ENCODE results near the gene MCRIP1. TPM values are rescaled to one million over a fixed set of nuclear protein-coding genes. Genes with fewer than 3 reads are reported as not detected.
A peak's percentile ranks its signal among the peaks of the same experiment; 100 is the strongest.

Gene MCRIP1
- total and polyA plus RNA-seq, 9 of the 15 experiments (the other 6 are each of a cell fraction or from before 2014, with no cell fraction given) = 0.39 to 35.8 (median 9.7) TPM

GRCh38 chr17:81867991-81868673 lies 35.0 kb upstream of the MCRIP1 start (continued):
- peak; percentile 39; the same call in 1 of the 2 replicates for TF ChIP-seq ZNF592 (IDR thresholded peaks at IDR 0.05)
- no peak for TF ChIP-seq FOXP4 (CRISPR knock-in tag; IDR thresholded peaks at IDR 0.05; ENCODE audit: borderline replicate concordance)
- peak; percentile 22; the same call in 1 of the 2 replicates for TF ChIP-seq HLTF (IDR thresholded peaks at IDR 0.05)
- peak; percentile 78; the same call in 1 of the 2 replicates for TF ChIP-seq ZFPM2 (CRISPR knock-in tag; IDR thresholded peaks at IDR 0.05)
- 0 out of 2 replicates have a peak, but pooled peaks have one; percentile 18 for TF ChIP-seq ZFP91 (CRISPR knock-in tag; IDR thresholded peaks at IDR 0.05)
- TF ChIP-seq SMC3 (conservative IDR thresholded peaks at IDR 0.05; ENCODE audit: insufficient read depth, low read depth, low read length) = no peak
- TF ChIP-seq EGR1 (conservative IDR thresholded peaks at IDR 0.05) = peak; percentile 45; the same call in 1 of the 2 replicates
- peak; percentile 67; the same call in 1 of the 2 replicates for TF ChIP-seq THAP7 (CRISPR knock-in tag; IDR thresholded peaks at IDR 0.05)
- TF ChIP-seq TOE1 (IDR thresholded peaks at IDR 0.05; ENCODE audit: borderline replicate concordance) = 0 out of 2 replicates have a peak, but pooled peaks have one; percentile 22
- no peak for TF ChIP-seq TOE1 (CRISPR knock-in tag; IDR thresholded peaks at IDR 0.05; ENCODE audit: borderline replicate concordance, low read depth)
- TF ChIP-seq MED1 (CRISPR knock-in tag; IDR thresholded peaks at IDR 0.05; ENCODE audit: borderline replicate concordance) = no peak
- TF ChIP-seq ZNF263 (CRISPR knock-in tag; IDR thresholded peaks at IDR 0.05; ENCODE audit: borderline replicate concordance) = peak; percentile 34; the same call in 1 of the 2 replicates
- TF ChIP-seq CBX1 (IDR thresholded peaks at IDR 0.05; ENCODE audit: low read depth) = peak; percentile 36; the same call in 1 of the 2 replicates
- no peak for TF ChIP-seq NCOA4 (IDR thresholded peaks at IDR 0.05; ENCODE audit: partially characterized antibody)
- TF ChIP-seq ZNF717 (CRISPR knock-in tag; IDR thresholded peaks at IDR 0.05) = peak; percentile 92; the same call in 1 of the 2 replicates
- TF ChIP-seq FOXP1 (CRISPR knock-in tag; IDR thresholded peaks at IDR 0.05) = 0 out of 2 replicates have a peak, but pooled peaks have one; percentile 39
- no peak for TF ChIP-seq POLR2H (tag; IDR thresholded peaks at IDR 0.05; ENCODE audit: low read depth)
- 0 out of 2 replicates have a peak, but pooled peaks have one; percentile 64 for TF ChIP-seq KLF6 (CRISPR knock-in tag; IDR thresholded peaks at IDR 0.05; ENCODE audit: borderline replicate concordance)
- TF ChIP-seq CAMTA2 (CRISPR knock-in tag; conservative IDR thresholded peaks at IDR 0.05) = 0 out of 2 replicates have a peak, but pooled peaks have one; percentile 7

All from K562 (cell line).